H9 (cell line): Measurements from ENCODE around the gene GALNT10. TPM values are rescaled to one million over a fixed set of nuclear protein-coding genes. Genes with fewer than 3 reads are reported as not detected.

Source experiments
- DNase-seq: peaks from one replicate; pipeline ENCODE4 v3.0.0-alpha.2; 2017
- H2AFZ ChIP-seq: one replicate; pipeline ENCODE4 v1.6.1; 2013; ENCODE audit warnings: mild to moderate bottlenecking, low read length, control low read depth, moderate library complexity
- H2AK5ac ChIP-seq: 2 replicates; pipeline ENCODE4 v1.6.1; 2013; ENCODE audit warnings: low read length, control low read depth, mixed read lengths; ENCODE audit not compliant: insufficient read length
- H2BK120ac ChIP-seq: one replicate; pipeline ENCODE4 v1.6.1; 2013; ENCODE audit warnings: low read depth, mild to moderate bottlenecking, low read length, control low read depth, inconsistent platforms; ENCODE audit not compliant: poor library complexity, severe bottlenecking
- H2BK12ac ChIP-seq: 2 replicates; pipeline ENCODE4 v1.6.1; 2013; ENCODE audit warnings: low read length, control low read depth, mixed read lengths, low read depth; ENCODE audit not compliant: insufficient read length
- H2BK15ac ChIP-seq: 2 replicates; pipeline ENCODE4 v1.6.1; 2013; ENCODE audit warnings: low read depth, low read length, control low read depth
- H2BK20ac ChIP-seq: one replicate; pipeline ENCODE4 v1.6.1; 2013; ENCODE audit warnings: low read depth, mild to moderate bottlenecking, low read length, control low read depth, inconsistent platforms; ENCODE audit not compliant: poor library complexity, severe bottlenecking
- H2BK5ac ChIP-seq: 2 replicates; pipeline ENCODE4 v1.6.1; 2013; ENCODE audit warnings: low read length, control low read depth, mixed read lengths; ENCODE audit not compliant: insufficient read length
- H3K14ac ChIP-seq: 2 replicates; pipeline ENCODE4 v1.6.1; 2013; ENCODE audit warnings: low read length, control low read depth; ENCODE audit not compliant: insufficient read depth
- H3K18ac ChIP-seq: 2 replicates; pipeline ENCODE4 v1.6.1; 2013; ENCODE audit warnings: low read depth, mild to moderate bottlenecking, mixed read lengths, low read length, control low read depth; ENCODE audit not compliant: insufficient read length
- H3K23ac ChIP-seq: 2 replicates; pipeline ENCODE4 v1.6.1; 2013; ENCODE audit warnings: low read length, control low read depth, mixed read lengths, low read depth; ENCODE audit not compliant: insufficient read length
- H3K23me2 ChIP-seq: 2 replicates; pipeline ENCODE4 v1.6.1; 2013; ENCODE audit warnings: low read depth, mild to moderate bottlenecking, mixed read lengths, low read length, control low read depth; ENCODE audit not compliant: insufficient read length, poor library complexity, severe bottlenecking
- H3K27ac ChIP-seq: 2 replicates; pipeline ENCODE4 v1.5.1; 2013; ENCODE audit warnings: low read length, control low read depth, mixed read lengths, low read depth; ENCODE audit not compliant: insufficient read length
- H3K27me3 ChIP-seq: 2 replicates; pipeline ENCODE4 v1.6.1; 2013; ENCODE audit warnings: low read length, control low read depth, inconsistent platforms; ENCODE audit not compliant: insufficient read depth
- H3K4ac ChIP-seq: 2 replicates; pipeline ENCODE4 v1.6.1; 2013; ENCODE audit warnings: low read depth, mild to moderate bottlenecking, control low read depth, inconsistent platforms, low read length, moderate library complexity
- H3K4me1 ChIP-seq: 2 replicates; pipeline ENCODE4 v1.6.1; 2013; ENCODE audit warnings: low read length, control low read depth, inconsistent platforms; ENCODE audit not compliant: insufficient read depth
- H3K4me2 ChIP-seq: 2 replicates; pipeline ENCODE4 v1.6.1; 2013; ENCODE audit warnings: low read length, control low read depth, mixed read lengths; ENCODE audit not compliant: insufficient read length, insufficient read depth
- H3K56ac ChIP-seq: 2 replicates; pipeline ENCODE4 v1.6.1; 2013; ENCODE audit warnings: low read depth, mild to moderate bottlenecking, mixed read lengths, low read length, control low read depth; ENCODE audit not compliant: insufficient read length
- H3K79me1 ChIP-seq: 2 replicates; pipeline ENCODE4 v1.6.1; 2013; ENCODE audit warnings: low read depth, mild to moderate bottlenecking, moderate library complexity, low read length, control low read depth, inconsistent platforms; ENCODE audit not compliant: insufficient read depth, poor library complexity, severe bottlenecking
- H3K79me2 ChIP-seq: 2 replicates; pipeline ENCODE4 v1.6.1; 2013; ENCODE audit warnings: low read length, control low read depth, inconsistent platforms; ENCODE audit not compliant: insufficient read depth
- H3K9ac ChIP-seq: 2 replicates; pipeline ENCODE4 v1.6.1; 2013; ENCODE audit warnings: low read length, control low read depth, mixed read lengths; ENCODE audit not compliant: insufficient read length; ENCODE audit errors: extremely low read depth
- H3K9me3 ChIP-seq: one replicate; pipeline ENCODE4 v1.6.1; 2013; ENCODE audit warnings: low read depth, low read length, inconsistent platforms; ENCODE audit not compliant: control insufficient read depth
- H3T11ph ChIP-seq: one replicate; pipeline ENCODE4 v1.6.1; 2013; ENCODE audit warnings: mild to moderate bottlenecking, low read length, control low read depth, inconsistent platforms
- H4K20me1 ChIP-seq: one replicate; pipeline ENCODE4 v1.6.1; 2013; ENCODE audit not compliant: control insufficient read depth, insufficient read length, insufficient read depth
- H4K5ac ChIP-seq: 2 replicates; pipeline ENCODE4 v1.6.1; 2013; ENCODE audit warnings: low read depth, mild to moderate bottlenecking, mixed read lengths, low read length, control low read depth; ENCODE audit not compliant: insufficient read length
- H4K8ac ChIP-seq: replicated peaks from 2 replicates; pipeline ENCODE4 v1.6.1; 2013; ENCODE audit warnings: low read length, control low read depth, mixed read lengths, low read depth; ENCODE audit not compliant: insufficient read length
- H4K91ac ChIP-seq: 2 replicates; pipeline ENCODE4 v1.6.1; 2013; ENCODE audit warnings: low read depth, mild to moderate bottlenecking, moderate library complexity, mixed read lengths, low read length, control low read depth; ENCODE audit not compliant: insufficient read length
- H3K27ac Mint-ChIP-seq, 3 experiments: 2 replicates in 2 of 3; 3 replicates in 1 of 3; pipeline ENCODE4 v1.8.0; 2020 to 2021; ENCODE audit warnings: mixed read lengths in 3 of 3, mild to moderate bottlenecking in 1 of 3, moderate library complexity in 1 of 3
- H3K27me3 Mint-ChIP-seq: 2 replicates; pipeline ENCODE4 v1.8.0; 2021; ENCODE audit warnings: low read depth, mild to moderate bottlenecking, moderate library complexity, mixed read lengths
- H3K36me3 Mint-ChIP-seq, 3 experiments: 2 replicates in 2 of 3; 3 replicates in 1 of 3; pipeline ENCODE4 v1.8.0; 2020 to 2021; ENCODE audit warnings: low read depth in 3 of 3, mixed read lengths in 3 of 3; ENCODE audit not compliant: insufficient read depth in 1 of 3
- H3K4me1 Mint-ChIP-seq, 2 experiments: 2 replicates each; pipeline ENCODE4 v1.8.0; 2020; ENCODE audit warnings: mixed read lengths in 2 of 2
- H3K4me3 Mint-ChIP-seq, 2 experiments: 2 replicates in 1 of 2; 3 replicates in 1 of 2; pipeline ENCODE4 v1.8.0; 2020 to 2021; ENCODE audit warnings: mild to moderate bottlenecking in 2 of 2, mixed read lengths in 2 of 2, moderate library complexity in 1 of 2
- H3K9me3 Mint-ChIP-seq, 2 experiments: 2 replicates in 1 of 2; 3 replicates in 1 of 2; pipeline ENCODE4 v1.8.0; 2020; ENCODE audit warnings: mild to moderate bottlenecking in 2 of 2, mixed read lengths in 2 of 2, moderate library complexity in 1 of 2
- CTCF ChIP-seq: fragments of 200-600 bp; sonication (generic); conservative IDR thresholded peaks from 3 replicates; pipeline ENCODE4 v1.8.0; 2021; ENCODE audit warnings: antibody characterized with exemption, mild to moderate bottlenecking
- WGBS: extraction: QIAGEN DNeasy Blood & Tissue Kit; methylation state at CpG from one replicate; pipeline ENCODE4 v1.1.7; 2013; ENCODE audit warnings: missing lambda C conversion rate, low lambda C conversion rate, mixed read lengths; ENCODE audit not compliant: insufficient read length; ENCODE audit errors: extremely low coverage; 5-methylcytosine and 5-hydroxymethylcytosine counted together
- total RNA-seq: library from RNA; stranded (reverse); gene quantifications from 2 replicates; pipeline ENCODE4 v1.2.1, GENCODE V29; 2021

The GALNT10 gene
- total RNA-seq, 1 experiment from 2014 or later, result 15.4 TPM

GRCh38 chr5:154405078-154405792 lies 214.7 kb downstream of the GALNT10 start:
- no peaks in the 10 kb centered on the region for H4K20me1 ChIP-seq
- H3K79me2 ChIP-seq, result no peaks in the 10 kb centered on the region
- Mint-ChIP-seq H3K9me3 (no peaks in the 10 kb centered on the region), H3K4me3 (peak overlapping the region; percentile 55 to 64; a peak in 4 of 5 replicates), H3K36me3 (no peaks in the 10 kb centered on the region; a peak in 1 of 7 replicates), H3K4me1 (peaks cover 11 to 17% of the 10 kb centered on the region in 2 experiments), H3K27ac (no peak overlapping the region), H3K27me3 (no peaks in the 10 kb centered on the region)
- no peak overlapping the region for H2AFZ ChIP-seq
- H3K9me3 ChIP-seq, result no peaks in the 10 kb centered on the region
- peak; percentile 87 for DNase-seq
- H3K14ac ChIP-seq, result no peak overlapping the region; the same call in 1 of the 2 replicates
- no peak overlapping the region for H3K23ac ChIP-seq
- no peak overlapping the region for H2BK12ac ChIP-seq
- no peak overlapping the region for H4K8ac ChIP-seq
- WGBS, result no CpG with 5 or more reads among the region's 37 CpGs
- H2AK5ac ChIP-seq, result no peak overlapping the region
- no peak overlapping the region for H3K9ac ChIP-seq
- no peak overlapping the region for H2BK15ac ChIP-seq
- no peaks in the 10 kb centered on the region for H3K27me3 ChIP-seq
- no peaks in the 10 kb centered on the region for H3K23me2 ChIP-seq
- H3K4me1 ChIP-seq, result no peaks in the 10 kb centered on the region
- no peak overlapping the region for H3K18ac ChIP-seq
- H2BK5ac ChIP-seq, result no peak overlapping the region
- H3K27ac ChIP-seq, result no peak overlapping the region
- no peak overlapping the region for H3K56ac ChIP-seq
- no peaks in the 10 kb centered on the region for H3K79me1 ChIP-seq
- no peak overlapping the region for H4K5ac ChIP-seq
- H2BK20ac ChIP-seq, result no peak overlapping the region
- H4K91ac ChIP-seq, result no peak overlapping the region
- no peak overlapping the region for H2BK120ac ChIP-seq
- no peak overlapping the region for H3K4ac ChIP-seq
- TF ChIP-seq CTCF, result peak; percentile 95
- H3K4me2 ChIP-seq, result peak overlapping the region; percentile 13
- no peak overlapping the region for H3T11ph ChIP-seq
